Measurements from ENCODE around the gene MOB3B.

GRCh38 chr9:27447031-27447683, 82.5 kb downstream of the MOB3B start:
- TF ChIP-seq EZH2 (IDR thresholded peaks at IDR 0.05; ENCODE audit: borderline replicate concordance, low read length) (no peak), CTCF (IDR thresholded peaks at IDR 0.05; ENCODE audit: low read length) (no peak)
